ENCODE data around the gene PAX3. TPM values are rescaled to one million over a fixed set of nuclear protein-coding genes. Genes with fewer than 3 reads are reported as not detected.

The PAX3 gene
- total RNA-seq, 1 experiment from 2014 or later = not detected

DNA sequence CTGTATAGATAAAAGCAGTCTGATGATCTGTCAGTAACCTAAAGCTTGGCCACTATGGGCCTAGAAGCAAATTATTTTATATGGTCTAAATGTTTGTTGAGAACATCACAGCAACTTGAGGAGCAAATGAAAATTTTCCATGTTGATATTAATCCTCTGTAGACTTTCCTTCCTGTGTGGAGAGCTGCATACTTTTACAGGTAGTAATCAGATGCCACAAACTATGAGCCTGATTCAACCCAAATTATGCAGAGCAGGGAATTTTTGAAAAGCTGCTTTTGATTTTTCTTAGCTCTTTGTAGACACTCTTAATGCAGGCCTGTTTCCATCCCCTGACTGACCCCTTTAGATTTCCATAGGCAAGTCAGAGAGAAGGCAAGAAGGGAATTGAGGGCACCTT is 17.3 kb downstream of the PAX3 start:
- Histone ChIP-seq H3K27me3 (ENCODE audit: control insufficient read depth, insufficient read depth, low read length) (peaks cover 17% of the 10 kb centered on the region), H3K36me3 (replicated peaks; ENCODE audit: control insufficient read depth, insufficient read depth, low read length) (no peaks in the 10 kb centered on the region), H3K4me3 (ENCODE audit: insufficient read depth, low read depth, low read length) (no peak overlapping the region)
- no peak for DNase-seq

DNA sequence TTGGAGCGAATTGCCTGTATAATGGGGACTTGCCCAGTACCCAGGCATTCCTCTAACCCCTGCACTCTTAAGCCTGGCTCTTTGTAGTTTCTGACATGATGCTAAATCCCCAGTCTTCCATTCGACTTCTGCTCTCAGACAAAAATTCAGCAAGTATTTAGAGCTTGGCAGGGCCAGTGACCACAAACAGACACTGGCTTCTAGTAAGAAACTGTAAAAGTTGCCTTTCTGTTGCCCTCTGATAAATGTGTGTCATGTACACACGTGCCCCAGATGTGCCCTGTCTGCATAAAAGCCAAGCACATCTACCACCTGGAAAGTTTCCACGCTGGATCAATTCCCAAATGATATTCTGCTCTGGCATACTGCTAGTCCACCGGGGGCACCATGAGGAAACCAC is 18.0 kb downstream of the PAX3 start:
- Histone ChIP-seq H3K4me3 (ENCODE audit: insufficient read depth, low read depth, low read length) (no peak overlapping the region), H3K27me3 (ENCODE audit: control insufficient read depth, insufficient read depth, low read length) (peaks cover 11% of the 10 kb centered on the region), H3K36me3 (replicated peaks; ENCODE audit: control insufficient read depth, insufficient read depth, low read length) (no peaks in the 10 kb centered on the region)
- no peak for DNase-seq

DNA sequence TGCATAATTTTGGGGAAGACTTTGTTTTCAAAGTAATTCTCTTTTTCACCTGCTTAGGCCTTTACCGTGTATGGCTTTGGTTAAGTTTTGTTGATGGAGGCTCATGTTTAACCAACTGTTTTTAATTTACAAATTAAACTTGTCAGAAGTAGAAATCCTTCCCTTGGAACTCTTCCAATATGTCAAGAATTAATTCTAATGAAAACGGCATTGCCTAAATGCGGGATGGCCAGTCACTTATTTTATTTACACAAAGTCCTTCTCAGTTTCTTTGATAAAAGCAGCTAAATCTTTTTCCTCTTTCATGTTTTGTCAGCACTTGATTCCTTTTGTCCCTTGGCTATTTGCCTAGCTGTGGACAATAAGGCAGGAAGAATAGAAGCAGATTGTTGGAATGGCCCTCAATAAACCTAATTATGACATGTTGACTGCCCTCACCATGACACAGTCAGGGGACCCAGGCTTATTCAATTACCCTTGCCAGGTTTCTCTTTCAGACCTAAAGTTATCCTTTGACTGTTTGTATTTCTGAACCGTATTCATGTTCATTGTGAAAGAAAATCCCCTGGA is 26.3 kb downstream of the PAX3 start:
- H3K4me3 ChIP-seq (ENCODE audit: insufficient read depth, low read depth, low read length) = no peak overlapping the region
- peaks cover 12% of the 10 kb centered on the region; the same call in 1 of the 2 replicates for H3K27me3 ChIP-seq (ENCODE audit: control insufficient read depth, insufficient read depth, low read length)
- no peak for DNase-seq
- no peaks in the 10 kb centered on the region for H3K36me3 ChIP-seq (replicated peaks; ENCODE audit: control insufficient read depth, insufficient read depth, low read length)

DNA sequence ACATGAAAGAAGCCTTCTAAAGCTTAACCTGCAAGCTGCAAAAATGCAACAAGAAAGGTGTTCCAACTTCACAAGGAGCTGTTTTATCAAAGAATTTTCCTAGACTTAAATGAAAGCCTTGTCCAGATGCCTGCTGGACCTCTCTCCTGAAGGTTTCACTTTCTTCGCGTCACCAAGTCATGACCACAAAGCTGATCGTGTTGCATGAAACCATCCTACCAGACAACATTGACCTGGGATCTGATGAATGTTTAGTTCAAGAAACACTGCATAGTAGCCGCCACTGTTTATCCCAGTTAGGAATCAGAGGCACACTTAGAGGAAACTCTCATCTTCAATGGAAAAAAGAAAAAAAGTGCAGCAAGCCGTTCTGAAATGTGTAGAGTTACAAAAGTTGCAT is 26.9 kb downstream of the PAX3 start:
- Histone ChIP-seq H3K4me3 (ENCODE audit: insufficient read depth, low read depth, low read length) (no peak overlapping the region), H3K36me3 (replicated peaks; ENCODE audit: control insufficient read depth, insufficient read depth, low read length) (no peaks in the 10 kb centered on the region), H3K27me3 (ENCODE audit: control insufficient read depth, insufficient read depth, low read length) (peaks cover 12% of the 10 kb centered on the region; the same call in 1 of the 2 replicates)
- DNase-seq = no peak

DNA sequence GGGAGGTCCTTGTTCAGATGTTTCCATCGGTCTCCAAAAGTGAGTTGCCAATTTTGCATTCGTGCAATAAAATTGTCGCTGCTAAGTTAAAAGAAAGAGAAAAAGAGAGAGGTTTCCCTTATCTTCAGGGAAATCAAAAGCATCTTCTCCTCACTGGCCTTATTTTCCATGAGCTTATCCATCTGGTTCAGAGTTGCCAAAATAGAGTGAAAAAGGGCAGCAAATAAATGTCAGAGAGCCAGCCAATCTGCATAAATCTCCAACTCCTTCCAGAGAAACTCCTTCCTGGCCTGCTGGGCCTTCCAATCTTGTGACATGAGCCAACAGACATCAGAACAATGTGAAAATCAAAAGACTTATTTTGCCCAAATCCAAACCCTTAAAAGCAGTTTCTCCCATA is 28.4 kb downstream of the PAX3 start:
- Histone ChIP-seq H3K36me3 (replicated peaks; ENCODE audit: control insufficient read depth, insufficient read depth, low read length) (no peaks in the 10 kb centered on the region), H3K4me3 (ENCODE audit: insufficient read depth, low read depth, low read length) (no peak overlapping the region), H3K27me3 (ENCODE audit: control insufficient read depth, insufficient read depth, low read length) (peaks cover 12% of the 10 kb centered on the region)

DNA sequence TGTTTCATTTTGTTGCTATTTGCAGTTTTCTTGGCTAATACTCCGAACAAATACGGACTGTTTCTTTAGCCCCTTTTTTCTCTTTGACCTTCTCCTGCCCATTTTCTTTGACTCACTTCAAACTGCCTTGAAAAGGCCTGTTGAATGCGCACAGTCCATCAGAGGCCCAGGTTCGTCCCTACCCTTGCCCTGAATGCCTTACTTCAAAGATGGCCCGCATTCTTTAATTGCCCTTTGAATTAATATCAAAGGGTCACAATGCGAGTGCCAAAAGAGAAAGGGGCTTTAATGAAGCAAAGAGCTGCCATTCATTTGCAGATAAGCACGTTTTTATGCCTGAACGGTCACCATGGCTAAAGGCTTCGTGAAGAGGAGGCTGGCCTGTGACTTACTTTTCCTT is 29.7 kb downstream of the PAX3 start:
- Histone ChIP-seq H3K27me3 (ENCODE audit: control insufficient read depth, insufficient read depth, low read length) (peaks cover 12% of the 10 kb centered on the region), H3K36me3 (replicated peaks; ENCODE audit: control insufficient read depth, insufficient read depth, low read length) (no peaks in the 10 kb centered on the region), H3K4me3 (ENCODE audit: insufficient read depth, low read depth, low read length) (no peak overlapping the region)
- DNase-seq = no peak

More for the DNA sequence above, 28.4 kb downstream of the PAX3 start:
- DNase-seq = no peak

DNA sequence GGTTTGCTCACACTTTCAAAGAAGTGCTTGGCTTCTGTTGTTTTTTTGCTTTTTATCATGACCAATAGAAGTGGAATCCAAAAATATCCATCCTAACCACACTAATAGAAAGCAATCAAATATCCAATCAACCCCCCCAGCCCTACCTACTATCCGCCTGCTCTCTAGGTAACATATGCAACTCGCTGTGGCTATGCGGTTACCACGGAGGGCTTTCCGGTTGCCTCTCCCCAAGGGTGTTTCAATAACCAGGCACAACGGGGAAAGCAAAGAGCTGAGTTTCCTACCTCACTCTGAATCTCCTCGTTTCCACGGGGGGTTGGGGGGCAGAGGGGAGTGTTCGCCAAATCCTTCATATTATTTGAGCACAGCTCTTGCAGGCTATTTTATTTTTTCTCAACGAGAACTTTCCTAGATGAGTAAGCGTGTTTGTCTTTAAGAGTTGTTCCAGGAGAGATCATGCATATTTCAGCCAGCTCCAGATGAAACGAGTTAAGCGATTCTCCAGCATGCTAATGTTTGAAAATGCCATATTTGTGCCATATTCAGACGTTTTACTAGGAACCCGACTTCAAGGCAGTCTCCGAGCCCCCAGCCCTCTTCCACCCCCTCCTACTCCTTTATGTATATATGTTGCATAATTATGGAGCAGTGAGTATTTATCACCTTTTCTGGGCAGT is 30.3 kb downstream of the PAX3 start:
- Histone ChIP-seq H3K27me3 (ENCODE audit: control insufficient read depth, insufficient read depth, low read length) (peaks cover 12% of the 10 kb centered on the region), H3K4me3 (ENCODE audit: insufficient read depth, low read depth, low read length) (no peak overlapping the region), H3K36me3 (replicated peaks; ENCODE audit: control insufficient read depth, insufficient read depth, low read length) (no peaks in the 10 kb centered on the region)
- DNase-seq = no peak

DNA sequence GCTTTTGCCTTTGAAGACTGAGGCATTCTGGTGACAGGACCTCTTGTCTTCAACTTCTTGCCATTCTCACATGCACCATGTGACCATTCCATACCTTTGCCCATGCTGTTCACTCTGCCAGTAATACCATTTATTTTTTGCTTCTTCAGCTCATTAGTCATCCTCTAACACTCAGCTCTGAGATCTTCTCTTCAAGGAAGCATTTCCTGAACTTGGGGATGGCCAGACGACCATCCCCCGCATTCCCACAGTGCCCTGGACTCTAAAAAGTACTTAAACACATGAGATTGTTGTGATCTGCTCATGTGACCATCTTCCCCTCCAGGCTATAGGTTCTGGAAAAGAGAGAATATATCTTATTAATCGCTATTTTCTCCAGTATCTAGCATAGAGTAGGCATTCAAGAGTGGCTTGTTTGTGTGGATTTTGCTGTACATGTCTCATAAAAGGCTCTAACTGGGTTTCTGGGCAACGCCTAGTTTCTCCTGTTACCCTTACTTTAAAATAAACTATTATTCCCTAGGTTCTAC is 33.9 kb downstream of the PAX3 start:
- Histone ChIP-seq H3K27me3 (ENCODE audit: control insufficient read depth, insufficient read depth, low read length) (peaks cover 7% of the 10 kb centered on the region), H3K36me3 (replicated peaks; ENCODE audit: control insufficient read depth, insufficient read depth, low read length) (no peaks in the 10 kb centered on the region), H3K4me3 (ENCODE audit: insufficient read depth, low read depth, low read length) (no peak overlapping the region)
- DNase-seq = no peak

DNA sequence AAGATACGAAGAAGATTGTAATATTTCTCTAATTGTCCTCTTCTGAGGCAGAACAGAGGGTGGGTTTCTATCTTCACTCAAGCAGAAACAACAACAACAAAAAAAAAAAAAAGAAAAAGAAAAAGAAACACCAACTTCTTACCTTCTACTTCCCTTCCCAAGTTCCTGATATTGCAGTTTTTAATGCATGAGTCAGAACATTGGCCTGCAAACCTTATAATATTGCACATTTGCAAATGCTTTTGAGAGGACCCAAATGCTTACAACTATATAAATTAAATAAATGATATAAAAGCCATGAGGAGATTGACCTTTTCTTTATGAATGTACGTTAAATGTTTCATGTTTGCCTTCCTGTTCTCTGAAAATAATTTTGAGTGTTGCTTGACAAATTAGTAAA is 37.3 kb downstream of the PAX3 start:
- Histone ChIP-seq H3K36me3 (replicated peaks; ENCODE audit: control insufficient read depth, insufficient read depth, low read length) (no peaks in the 10 kb centered on the region), H3K27me3 (ENCODE audit: control insufficient read depth, insufficient read depth, low read length) (no peaks in the 10 kb centered on the region; the same call in 1 of the 2 replicates), H3K4me3 (ENCODE audit: insufficient read depth, low read depth, low read length) (no peak overlapping the region)
- no peak for DNase-seq

DNA sequence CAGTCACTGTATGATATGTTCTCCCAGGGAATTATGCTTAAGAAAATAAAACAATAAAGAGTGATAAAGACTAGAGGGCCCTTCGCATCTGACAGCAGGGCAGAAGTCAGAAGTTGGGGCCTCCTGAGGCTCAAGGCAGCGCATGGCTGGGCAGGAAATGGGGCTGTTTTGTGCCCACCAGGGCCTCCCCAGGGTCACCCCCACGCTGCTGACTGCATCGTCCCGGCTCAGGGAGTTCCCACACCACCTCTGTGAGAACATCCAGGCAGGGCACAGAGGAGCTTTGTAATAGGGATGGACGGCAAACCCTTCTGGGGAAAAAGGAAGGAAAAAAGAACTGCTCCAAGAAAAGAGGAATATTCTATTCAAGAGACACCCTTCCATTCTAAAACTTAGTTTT is 41.2 kb downstream of the PAX3 start:
- Histone ChIP-seq H3K4me3 (ENCODE audit: insufficient read depth, low read depth, low read length) (no peak overlapping the region), H3K36me3 (replicated peaks; ENCODE audit: control insufficient read depth, insufficient read depth, low read length) (no peaks in the 10 kb centered on the region), H3K27me3 (ENCODE audit: control insufficient read depth, insufficient read depth, low read length) (no peaks in the 10 kb centered on the region)
- DNase-seq = peak; percentile 21

DNA sequence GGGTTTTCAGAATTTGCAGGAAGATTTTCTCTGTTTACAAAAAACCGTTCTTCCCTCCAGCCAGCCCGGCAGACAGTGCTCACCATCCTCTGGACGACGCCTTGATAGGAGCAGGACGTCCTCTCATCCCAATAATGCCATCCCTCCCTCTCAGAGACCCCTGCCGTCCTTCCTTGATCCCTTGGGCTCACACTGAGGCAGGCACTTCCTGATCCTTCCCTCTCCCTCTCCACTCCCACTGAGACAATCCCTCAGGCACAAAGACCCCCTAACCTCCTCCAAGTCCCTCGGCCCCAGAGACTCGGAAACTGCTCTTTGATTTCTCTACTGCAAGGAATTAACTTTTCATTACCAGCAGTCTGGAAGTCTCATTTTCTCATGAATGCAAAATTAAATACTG is 42.5 kb downstream of the PAX3 start:
- DNase-seq = peak; percentile 64
- Histone ChIP-seq H3K27me3 (ENCODE audit: control insufficient read depth, insufficient read depth, low read length) (no peaks in the 10 kb centered on the region), H3K4me3 (ENCODE audit: insufficient read depth, low read depth, low read length) (no peak overlapping the region), H3K36me3 (replicated peaks; ENCODE audit: control insufficient read depth, insufficient read depth, low read length) (no peaks in the 10 kb centered on the region)

DNA sequence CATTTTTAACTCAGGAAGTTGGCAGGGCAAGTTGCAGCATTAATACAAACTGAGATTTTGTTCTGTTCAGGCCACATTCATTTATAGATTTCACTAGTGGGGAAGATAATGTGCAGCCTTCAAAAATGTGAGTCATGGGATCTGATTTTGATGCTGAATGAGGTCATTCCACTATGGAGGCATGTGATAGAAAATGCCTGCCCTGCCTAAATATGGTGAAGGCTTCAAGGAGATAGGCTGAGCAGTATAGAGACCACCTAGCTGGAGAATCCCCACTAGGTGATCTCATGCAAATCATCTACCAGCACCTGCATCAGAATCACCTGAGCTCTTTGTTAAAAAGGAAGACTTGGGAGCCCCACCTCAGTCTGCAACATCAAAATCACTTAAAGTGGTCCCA is 43.7 kb downstream of the PAX3 start:
- DNase-seq = no peak
- H3K4me3 ChIP-seq (ENCODE audit: insufficient read depth, low read depth, low read length) = no peak overlapping the region
- H3K27me3 ChIP-seq (ENCODE audit: control insufficient read depth, insufficient read depth, low read length) = no peaks in the 10 kb centered on the region
- H3K36me3 ChIP-seq (replicated peaks; ENCODE audit: control insufficient read depth, insufficient read depth, low read length) = no peaks in the 10 kb centered on the region

DNA sequence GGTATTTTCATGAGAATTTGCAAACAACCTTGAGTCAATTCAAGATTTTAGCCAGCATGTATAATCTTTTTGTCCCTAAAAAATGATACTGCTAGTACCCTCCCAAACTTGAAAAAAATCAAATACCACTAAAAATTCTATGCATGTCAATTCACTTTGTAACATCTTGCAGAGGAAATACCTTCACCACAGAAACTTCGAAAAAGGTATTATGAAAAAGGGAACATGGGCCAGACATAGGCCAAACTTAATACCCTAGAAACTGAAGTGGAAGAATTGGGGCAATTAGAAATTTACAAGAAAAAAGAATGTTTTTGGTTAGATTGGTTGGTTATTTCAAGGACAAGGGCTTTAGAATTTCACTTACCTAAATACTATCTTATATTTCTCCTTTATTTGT is 48.5 kb downstream of the PAX3 start:
- no peak overlapping the region for H3K4me3 ChIP-seq (ENCODE audit: insufficient read depth, low read depth, low read length)
- DNase-seq = no peak
- no peaks in the 10 kb centered on the region for H3K36me3 ChIP-seq (replicated peaks; ENCODE audit: control insufficient read depth, insufficient read depth, low read length)
- H3K27me3 ChIP-seq (ENCODE audit: control insufficient read depth, insufficient read depth, low read length) = no peaks in the 10 kb centered on the region

DNA sequence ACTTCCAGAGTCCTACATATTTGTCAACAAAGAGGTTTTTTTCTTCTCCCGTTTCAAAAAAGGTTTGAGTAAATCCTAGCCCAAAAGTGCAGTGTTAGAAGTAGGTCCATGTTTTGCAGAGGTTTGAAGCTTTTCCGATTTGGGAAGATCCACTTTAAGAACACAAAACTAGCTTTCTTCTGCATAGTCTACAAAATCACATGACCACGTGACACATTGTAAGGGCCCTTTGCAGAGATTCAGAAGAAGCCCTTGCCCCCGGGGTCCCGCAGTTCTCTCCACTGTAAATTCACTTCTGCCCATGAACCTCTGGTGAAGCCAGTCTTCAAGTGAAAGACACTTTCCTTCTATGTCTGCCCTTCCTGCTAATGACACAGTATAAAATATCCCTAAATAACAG is 49.4 kb downstream of the PAX3 start:
- H3K27me3 ChIP-seq (ENCODE audit: control insufficient read depth, insufficient read depth, low read length) = no peaks in the 10 kb centered on the region; the same call in 1 of the 2 replicates
- no peak for DNase-seq
- H3K36me3 ChIP-seq (replicated peaks; ENCODE audit: control insufficient read depth, insufficient read depth, low read length) = no peaks in the 10 kb centered on the region
- H3K4me3 ChIP-seq (ENCODE audit: insufficient read depth, low read depth, low read length) = no peak overlapping the region

DNA sequence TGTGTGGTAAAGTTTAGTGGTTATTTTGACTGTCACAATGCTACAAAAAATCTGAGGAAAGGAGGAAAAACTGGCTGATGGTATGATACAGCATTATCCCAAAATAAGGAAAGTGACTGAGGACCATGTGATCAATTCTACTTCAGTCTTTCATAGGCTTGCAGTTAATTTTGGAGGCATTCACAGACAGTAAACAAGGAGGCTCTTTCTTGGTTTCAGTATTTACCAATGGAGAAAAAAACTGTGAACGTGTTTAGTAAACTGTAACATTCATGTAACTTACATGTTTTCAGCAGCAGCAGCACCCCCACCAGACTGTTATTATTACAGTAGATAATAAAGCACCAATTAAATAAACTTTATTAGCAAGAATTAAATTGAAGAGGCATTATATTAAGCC is 50.0 kb downstream of the PAX3 start:
- no peak for DNase-seq
- H3K36me3 ChIP-seq (replicated peaks; ENCODE audit: control insufficient read depth, insufficient read depth, low read length) = no peaks in the 10 kb centered on the region
- no peaks in the 10 kb centered on the region; the same call in none of the 2 replicates for H3K27me3 ChIP-seq (ENCODE audit: control insufficient read depth, insufficient read depth, low read length)
- H3K4me3 ChIP-seq (ENCODE audit: insufficient read depth, low read depth, low read length) = no peak overlapping the region
